H1 (cell line): ENCODE results near the gene PIP5K1B. TPM values are rescaled to one million over a fixed set of nuclear protein-coding genes. Genes with fewer than 3 reads are reported as not detected.

ENCODE experiments used
- NANOG ChIP-seq: IDR thresholded peaks from 2 replicates; pipeline ENCODE4 v1.6.1; 2011; ENCODE audit warnings: low read length, low read depth, mild to moderate bottlenecking, inconsistent platforms; ENCODE audit not compliant: insufficient read depth, poor library complexity, severe bottlenecking
- polyA plus RNA-seq, 7 experiments: library from polyadenylated mRNA; depleted of rRNA in 3 of 7; stranded (reverse) in 5 of 7; unstranded in 2 of 7; fragments of >200 nt in 5 of 7; fragments of 200-250 nt in 2 of 7; gene quantifications; 1 replicate in 5 of 7; 2 replicates in 1 of 7; 4 replicates in 1 of 7; pipeline versions ENCODE4 v1.2.1 to v1.2.3, GENCODE V29; 2011 to 2013; ENCODE audit warnings: missing spikeins in 2 of 7, mixed read lengths in 2 of 7
- total RNA-seq: library from RNA; stranded (reverse); fragmentation: NEBNext Ultra II Directional; extraction: Animal tissue kit (Norgen Biotek cat#: 25700); gene quantifications from 2 replicates; pipeline ENCODE4 v1.2.1, GENCODE V29; 2021

The PIP5K1B gene
- total and polyA plus RNA-seq, 2 of the 8 experiments (the other 6 are each of a cell fraction or from before 2014, with no cell fraction given), result 4.7 to 7.7 TPM

DNA sequence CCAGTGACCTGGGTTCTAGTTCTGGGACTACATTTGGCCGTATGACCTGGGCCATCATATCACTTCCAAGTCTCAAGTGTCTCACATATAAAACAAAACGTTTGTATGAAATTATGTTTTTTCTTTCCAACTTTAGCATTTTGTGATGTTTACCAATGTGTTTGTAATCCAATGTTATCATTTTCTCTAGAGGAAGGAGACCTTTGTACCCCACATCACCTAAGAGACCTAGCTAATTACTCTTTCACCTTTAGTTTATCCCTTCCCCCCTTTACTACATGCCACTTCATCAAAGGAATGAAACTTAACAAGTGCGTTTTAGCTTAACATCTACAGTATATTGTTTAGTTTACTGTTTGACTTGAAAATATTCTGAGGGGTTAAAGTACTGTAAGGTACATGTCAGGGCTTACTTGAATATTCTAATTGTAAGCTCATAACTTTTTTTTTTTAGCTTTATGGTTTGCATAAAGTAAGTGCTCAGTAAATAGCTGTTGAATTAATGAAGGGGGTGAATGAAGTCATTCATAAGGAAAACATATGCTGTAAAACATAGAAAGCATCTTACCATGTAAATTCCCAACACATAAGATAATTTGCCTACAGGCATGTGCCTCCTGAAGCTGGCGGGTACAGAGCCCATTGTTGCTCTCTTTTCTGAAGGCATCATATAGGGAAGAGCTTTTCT, 2.9 kb downstream of the PIP5K1B start (continued):
- no peak for TF ChIP-seq NANOG
